H9 (cell line): ENCODE results near the gene MOXD1. TPM values are rescaled to one million over a fixed set of nuclear protein-coding genes. Genes with fewer than 3 reads are reported as not detected.

Experiments
- DNase-seq: peaks from one replicate; pipeline ENCODE4 v3.0.0-alpha.2; 2017
- H2AFZ ChIP-seq: one replicate; pipeline ENCODE4 v1.6.1; 2013; ENCODE audit warnings: mild to moderate bottlenecking, low read length, control low read depth, moderate library complexity
- H2AK5ac ChIP-seq: 2 replicates; pipeline ENCODE4 v1.6.1; 2013; ENCODE audit warnings: low read length, control low read depth, mixed read lengths; ENCODE audit not compliant: insufficient read length
- H2BK120ac ChIP-seq: one replicate; pipeline ENCODE4 v1.6.1; 2013; ENCODE audit warnings: low read depth, mild to moderate bottlenecking, low read length, control low read depth, inconsistent platforms; ENCODE audit not compliant: poor library complexity, severe bottlenecking
- H2BK12ac ChIP-seq: 2 replicates; pipeline ENCODE4 v1.6.1; 2013; ENCODE audit warnings: low read length, control low read depth, mixed read lengths, low read depth; ENCODE audit not compliant: insufficient read length
- H2BK15ac ChIP-seq: 2 replicates; pipeline ENCODE4 v1.6.1; 2013; ENCODE audit warnings: low read depth, low read length, control low read depth
- H2BK20ac ChIP-seq: one replicate; pipeline ENCODE4 v1.6.1; 2013; ENCODE audit warnings: low read depth, mild to moderate bottlenecking, low read length, control low read depth, inconsistent platforms; ENCODE audit not compliant: poor library complexity, severe bottlenecking
- H2BK5ac ChIP-seq: 2 replicates; pipeline ENCODE4 v1.6.1; 2013; ENCODE audit warnings: low read length, control low read depth, mixed read lengths; ENCODE audit not compliant: insufficient read length
- H3K14ac ChIP-seq: 2 replicates; pipeline ENCODE4 v1.6.1; 2013; ENCODE audit warnings: low read length, control low read depth; ENCODE audit not compliant: insufficient read depth
- H3K18ac ChIP-seq: 2 replicates; pipeline ENCODE4 v1.6.1; 2013; ENCODE audit warnings: low read depth, mild to moderate bottlenecking, mixed read lengths, low read length, control low read depth; ENCODE audit not compliant: insufficient read length
- H3K23ac ChIP-seq: 2 replicates; pipeline ENCODE4 v1.6.1; 2013; ENCODE audit warnings: low read length, control low read depth, mixed read lengths, low read depth; ENCODE audit not compliant: insufficient read length
- H3K23me2 ChIP-seq: 2 replicates; pipeline ENCODE4 v1.6.1; 2013; ENCODE audit warnings: low read depth, mild to moderate bottlenecking, mixed read lengths, low read length, control low read depth; ENCODE audit not compliant: insufficient read length, poor library complexity, severe bottlenecking
- H3K27ac ChIP-seq: 2 replicates; pipeline ENCODE4 v1.5.1; 2013; ENCODE audit warnings: low read length, control low read depth, mixed read lengths, low read depth; ENCODE audit not compliant: insufficient read length
- H3K27me3 ChIP-seq: 2 replicates; pipeline ENCODE4 v1.6.1; 2013; ENCODE audit warnings: low read length, control low read depth, inconsistent platforms; ENCODE audit not compliant: insufficient read depth
- H3K4ac ChIP-seq: 2 replicates; pipeline ENCODE4 v1.6.1; 2013; ENCODE audit warnings: low read depth, mild to moderate bottlenecking, control low read depth, inconsistent platforms, low read length, moderate library complexity
- H3K4me1 ChIP-seq: 2 replicates; pipeline ENCODE4 v1.6.1; 2013; ENCODE audit warnings: low read length, control low read depth, inconsistent platforms; ENCODE audit not compliant: insufficient read depth
- H3K4me2 ChIP-seq: 2 replicates; pipeline ENCODE4 v1.6.1; 2013; ENCODE audit warnings: low read length, control low read depth, mixed read lengths; ENCODE audit not compliant: insufficient read length, insufficient read depth
- H3K56ac ChIP-seq: 2 replicates; pipeline ENCODE4 v1.6.1; 2013; ENCODE audit warnings: low read depth, mild to moderate bottlenecking, mixed read lengths, low read length, control low read depth; ENCODE audit not compliant: insufficient read length
- H3K79me1 ChIP-seq: 2 replicates; pipeline ENCODE4 v1.6.1; 2013; ENCODE audit warnings: low read depth, mild to moderate bottlenecking, moderate library complexity, low read length, control low read depth, inconsistent platforms; ENCODE audit not compliant: insufficient read depth, poor library complexity, severe bottlenecking
- H3K79me2 ChIP-seq: 2 replicates; pipeline ENCODE4 v1.6.1; 2013; ENCODE audit warnings: low read length, control low read depth, inconsistent platforms; ENCODE audit not compliant: insufficient read depth
- H3K9ac ChIP-seq: 2 replicates; pipeline ENCODE4 v1.6.1; 2013; ENCODE audit warnings: low read length, control low read depth, mixed read lengths; ENCODE audit not compliant: insufficient read length; ENCODE audit errors: extremely low read depth
- H3K9me3 ChIP-seq: one replicate; pipeline ENCODE4 v1.6.1; 2013; ENCODE audit warnings: low read depth, low read length, inconsistent platforms; ENCODE audit not compliant: control insufficient read depth
- H3T11ph ChIP-seq: one replicate; pipeline ENCODE4 v1.6.1; 2013; ENCODE audit warnings: mild to moderate bottlenecking, low read length, control low read depth, inconsistent platforms
- H4K20me1 ChIP-seq: one replicate; pipeline ENCODE4 v1.6.1; 2013; ENCODE audit not compliant: control insufficient read depth, insufficient read length, insufficient read depth
- H4K5ac ChIP-seq: 2 replicates; pipeline ENCODE4 v1.6.1; 2013; ENCODE audit warnings: low read depth, mild to moderate bottlenecking, mixed read lengths, low read length, control low read depth; ENCODE audit not compliant: insufficient read length
- H4K8ac ChIP-seq: replicated peaks from 2 replicates; pipeline ENCODE4 v1.6.1; 2013; ENCODE audit warnings: low read length, control low read depth, mixed read lengths, low read depth; ENCODE audit not compliant: insufficient read length
- H4K91ac ChIP-seq: 2 replicates; pipeline ENCODE4 v1.6.1; 2013; ENCODE audit warnings: low read depth, mild to moderate bottlenecking, moderate library complexity, mixed read lengths, low read length, control low read depth; ENCODE audit not compliant: insufficient read length
- H3K27ac Mint-ChIP-seq, 3 experiments: 2 replicates in 2 of 3; 3 replicates in 1 of 3; pipeline ENCODE4 v1.8.0; 2020 to 2021; ENCODE audit warnings: mixed read lengths in 3 of 3, mild to moderate bottlenecking in 1 of 3, moderate library complexity in 1 of 3
- H3K27me3 Mint-ChIP-seq: 2 replicates; pipeline ENCODE4 v1.8.0; 2021; ENCODE audit warnings: low read depth, mild to moderate bottlenecking, moderate library complexity, mixed read lengths
- H3K36me3 Mint-ChIP-seq, 3 experiments: 2 replicates in 2 of 3; 3 replicates in 1 of 3; pipeline ENCODE4 v1.8.0; 2020 to 2021; ENCODE audit warnings: low read depth in 3 of 3, mixed read lengths in 3 of 3; ENCODE audit not compliant: insufficient read depth in 1 of 3
- H3K4me1 Mint-ChIP-seq, 2 experiments: 2 replicates each; pipeline ENCODE4 v1.8.0; 2020; ENCODE audit warnings: mixed read lengths in 2 of 2
- H3K4me3 Mint-ChIP-seq, 2 experiments: 2 replicates in 1 of 2; 3 replicates in 1 of 2; pipeline ENCODE4 v1.8.0; 2020 to 2021; ENCODE audit warnings: mild to moderate bottlenecking in 2 of 2, mixed read lengths in 2 of 2, moderate library complexity in 1 of 2
- H3K9me3 Mint-ChIP-seq, 2 experiments: 2 replicates in 1 of 2; 3 replicates in 1 of 2; pipeline ENCODE4 v1.8.0; 2020; ENCODE audit warnings: mild to moderate bottlenecking in 2 of 2, mixed read lengths in 2 of 2, moderate library complexity in 1 of 2
- WGBS: extraction: QIAGEN DNeasy Blood & Tissue Kit; methylation state at CpG from one replicate; pipeline ENCODE4 v1.1.7; 2013; ENCODE audit warnings: missing lambda C conversion rate, low lambda C conversion rate, mixed read lengths; ENCODE audit not compliant: insufficient read length; ENCODE audit errors: extremely low coverage; 5-methylcytosine and 5-hydroxymethylcytosine counted together
- total RNA-seq: library from RNA; stranded (reverse); gene quantifications from 2 replicates; pipeline ENCODE4 v1.2.1, GENCODE V29; 2021
- TF ChIP-seq, protein P1 (sequence below): fragments of 200-600 bp; sonication (generic); conservative IDR thresholded peaks from 3 replicates; pipeline ENCODE4 v1.8.0; 2021; ENCODE audit warnings: antibody characterized with exemption, mild to moderate bottlenecking

MOXD1 gene
- total RNA-seq, 1 experiment from 2014 or later: 2.3 TPM

DNA sequence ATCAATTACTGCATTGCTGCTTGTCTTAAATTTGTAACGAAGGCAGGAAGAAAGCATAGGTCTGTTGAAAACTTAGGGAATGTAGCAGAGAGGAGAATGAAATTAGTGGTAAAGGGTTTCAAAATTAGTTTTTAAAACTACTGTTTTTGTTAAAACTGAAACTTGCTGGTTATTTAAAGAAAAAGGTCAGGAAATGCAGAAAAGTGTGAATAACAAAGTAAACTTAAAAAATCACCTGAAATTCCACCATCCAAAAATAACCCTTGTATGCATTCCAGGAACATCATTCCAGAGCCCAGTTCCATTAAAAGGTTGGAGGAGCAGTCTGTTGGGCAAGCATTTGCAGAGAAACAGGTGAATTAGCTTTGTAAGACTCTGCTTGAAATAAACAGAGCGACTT is 3.1 kb upstream of the MOXD1 start:
- no peak overlapping the region for H3K4me3 Mint-ChIP-seq
- H3K27ac ChIP-seq: no peak overlapping the region
- TF ChIP-seq, protein P1, sequence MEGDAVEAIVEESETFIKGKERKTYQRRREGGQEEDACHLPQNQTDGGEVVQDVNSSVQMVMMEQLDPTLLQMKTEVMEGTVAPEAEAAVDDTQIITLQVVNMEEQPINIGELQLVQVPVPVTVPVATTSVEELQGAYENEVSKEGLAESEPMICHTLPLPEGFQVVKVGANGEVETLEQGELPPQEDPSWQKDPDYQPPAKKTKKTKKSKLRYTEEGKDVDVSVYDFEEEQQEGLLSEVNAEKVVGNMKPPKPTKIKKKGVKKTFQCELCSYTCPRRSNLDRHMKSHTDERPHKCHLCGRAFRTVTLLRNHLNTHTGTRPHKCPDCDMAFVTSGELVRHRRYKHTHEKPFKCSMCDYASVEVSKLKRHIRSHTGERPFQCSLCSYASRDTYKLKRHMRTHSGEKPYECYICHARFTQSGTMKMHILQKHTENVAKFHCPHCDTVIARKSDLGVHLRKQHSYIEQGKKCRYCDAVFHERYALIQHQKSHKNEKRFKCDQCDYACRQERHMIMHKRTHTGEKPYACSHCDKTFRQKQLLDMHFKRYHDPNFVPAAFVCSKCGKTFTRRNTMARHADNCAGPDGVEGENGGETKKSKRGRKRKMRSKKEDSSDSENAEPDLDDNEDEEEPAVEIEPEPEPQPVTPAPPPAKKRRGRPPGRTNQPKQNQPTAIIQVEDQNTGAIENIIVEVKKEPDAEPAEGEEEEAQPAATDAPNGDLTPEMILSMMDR: no peak
- no peak overlapping the region for H3K18ac ChIP-seq
- no peaks in the 10 kb centered on the region for H3K9me3 ChIP-seq
- no peak overlapping the region for H3K9ac ChIP-seq
- H2BK20ac ChIP-seq: no peak overlapping the region
- no CpG with 5 or more reads among the region's 2 CpGs for WGBS
- no peaks in the 10 kb centered on the region for H3K36me3 Mint-ChIP-seq
- peaks cover 8 to 20% of the 10 kb centered on the region in 2 experiments; a peak in 2 of 4 replicates for H3K4me1 Mint-ChIP-seq
- H3K79me2 ChIP-seq: no peaks in the 10 kb centered on the region
- H4K20me1 ChIP-seq: no peaks in the 10 kb centered on the region
- no peak overlapping the region for H4K5ac ChIP-seq
- no peaks in the 10 kb centered on the region for H3K9me3 Mint-ChIP-seq
- H3K27me3 ChIP-seq: peaks cover 21% of the 10 kb centered on the region
- H3K56ac ChIP-seq: no peak overlapping the region
- H3K23ac ChIP-seq: no peak overlapping the region
- peaks cover 59% of the 10 kb centered on the region for H3K27me3 Mint-ChIP-seq
- H2BK5ac ChIP-seq: no peak overlapping the region
- H2AFZ ChIP-seq: no peak overlapping the region
- peaks cover 12% of the 10 kb centered on the region for H3K23me2 ChIP-seq
- H3K4ac ChIP-seq: no peak overlapping the region
- no peak overlapping the region for H2BK120ac ChIP-seq
- no peak overlapping the region for H3T11ph ChIP-seq
- no peak overlapping the region for H2BK12ac ChIP-seq
- no peak overlapping the region for H4K91ac ChIP-seq
- H3K79me1 ChIP-seq: no peaks in the 10 kb centered on the region
- no peak for DNase-seq
- H3K14ac ChIP-seq: no peak overlapping the region
- H4K8ac ChIP-seq: no peak overlapping the region
- H2AK5ac ChIP-seq: no peak overlapping the region
- H3K4me2 ChIP-seq: no peak overlapping the region
- H3K4me1 ChIP-seq: no peaks in the 10 kb centered on the region; the same call in 1 of the 2 replicates
- no peak overlapping the region; a peak in 1 of 7 replicates for H3K27ac Mint-ChIP-seq
- H2BK15ac ChIP-seq: no peak overlapping the region
